Measurements from ENCODE around the gene ZNF106. TPM values are rescaled to one million over a fixed set of nuclear protein-coding genes. Genes with fewer than 3 reads are reported as not detected.

ZNF106 gene
- total RNA-seq, 1 donor from 2014 or later: 61.3 TPM

- Mint-ChIP-seq H3K9me3 (no peaks in the 10 kb centered on the region), H3K27ac (ENCODE audit: unreplicated experiment) (no peak overlapping the region), H3K27me3 (ENCODE audit: low read depth) (no peaks in the 10 kb centered on the region), H3K36me3 (ENCODE audit: low read depth) (peaks cover 10% of the 10 kb centered on the region), H3K4me3 (no peak overlapping the region), H3K4me1 (peaks cover 7% of the 10 kb centered on the region)
- no peak for TF ChIP-seq CTCF (conservative IDR thresholded peaks at IDR 0.05)
- no peak for DNase-seq (ENCODE audit: low read depth, low spot score)
Observed at GRCh38 chr15:42482701-42483100, 8.2 kb downstream of the ZNF106 start.

- DNase-seq (ENCODE audit: low read depth, low spot score): no peak
- H3K9me3 Mint-ChIP-seq: no peaks in the 10 kb centered on the region
- H3K4me1 Mint-ChIP-seq: no peaks in the 10 kb centered on the region
- no peak for TF ChIP-seq CTCF (conservative IDR thresholded peaks at IDR 0.05)
- H3K27ac Mint-ChIP-seq (ENCODE audit: unreplicated experiment): no peak overlapping the region
- H3K27me3 Mint-ChIP-seq (ENCODE audit: low read depth): no peaks in the 10 kb centered on the region
- no peak overlapping the region for H3K4me3 Mint-ChIP-seq
- no peaks in the 10 kb centered on the region for H3K36me3 Mint-ChIP-seq (ENCODE audit: low read depth)
Observed at GRCh38 chr15:42474827-42475226, 16.1 kb downstream of the ZNF106 start.

- Mint-ChIP-seq H3K27ac (ENCODE audit: unreplicated experiment) (no peak overlapping the region), H3K9me3 (no peaks in the 10 kb centered on the region), H3K4me3 (no peak overlapping the region), H3K36me3 (ENCODE audit: low read depth) (no peaks in the 10 kb centered on the region), H3K4me1 (no peaks in the 10 kb centered on the region), H3K27me3 (ENCODE audit: low read depth) (no peaks in the 10 kb centered on the region)
- no peak for DNase-seq (ENCODE audit: low read depth, low spot score)
- TF ChIP-seq CTCF (conservative IDR thresholded peaks at IDR 0.05): no peak
Observed at GRCh38 chr15:42471002-42471401, 19.9 kb downstream of the ZNF106 start.

GRCh38 chr15:42465520-42466259, 25.3 kb downstream of the ZNF106 start:
- Mint-ChIP-seq H3K9me3 (no peaks in the 10 kb centered on the region), H3K4me3 (no peak overlapping the region), H3K27me3 (ENCODE audit: low read depth) (no peaks in the 10 kb centered on the region), H3K27ac (ENCODE audit: unreplicated experiment) (no peak overlapping the region), H3K36me3 (ENCODE audit: low read depth) (peaks cover 3% of the 10 kb centered on the region), H3K4me1 (peaks cover 5% of the 10 kb centered on the region)
- no peak for DNase-seq (ENCODE audit: low read depth, low spot score)
- TF ChIP-seq CTCF (conservative IDR thresholded peaks at IDR 0.05): no peak

- Mint-ChIP-seq H3K27ac (ENCODE audit: unreplicated experiment) (peak overlapping the region; percentile 4), H3K36me3 (ENCODE audit: low read depth) (peaks cover 5% of the 10 kb centered on the region), H3K9me3 (no peaks in the 10 kb centered on the region), H3K4me1 (peaks cover 25% of the 10 kb centered on the region), H3K4me3 (no peak overlapping the region), H3K27me3 (ENCODE audit: low read depth) (no peaks in the 10 kb centered on the region)
- no peak for DNase-seq (ENCODE audit: low read depth, low spot score)
- no peak for TF ChIP-seq CTCF (conservative IDR thresholded peaks at IDR 0.05)
Observed at GRCh38 chr15:42461261-42461660, 29.7 kb downstream of the ZNF106 start.
